ENCODE measurements around the gene CREB3L2. TPM values are rescaled to one million over a fixed set of nuclear protein-coding genes. Genes with fewer than 3 reads are reported as not detected.

Gene CREB3L2
- total RNA-seq, 1 donor from 2014 or later: 175 TPM

DNA sequence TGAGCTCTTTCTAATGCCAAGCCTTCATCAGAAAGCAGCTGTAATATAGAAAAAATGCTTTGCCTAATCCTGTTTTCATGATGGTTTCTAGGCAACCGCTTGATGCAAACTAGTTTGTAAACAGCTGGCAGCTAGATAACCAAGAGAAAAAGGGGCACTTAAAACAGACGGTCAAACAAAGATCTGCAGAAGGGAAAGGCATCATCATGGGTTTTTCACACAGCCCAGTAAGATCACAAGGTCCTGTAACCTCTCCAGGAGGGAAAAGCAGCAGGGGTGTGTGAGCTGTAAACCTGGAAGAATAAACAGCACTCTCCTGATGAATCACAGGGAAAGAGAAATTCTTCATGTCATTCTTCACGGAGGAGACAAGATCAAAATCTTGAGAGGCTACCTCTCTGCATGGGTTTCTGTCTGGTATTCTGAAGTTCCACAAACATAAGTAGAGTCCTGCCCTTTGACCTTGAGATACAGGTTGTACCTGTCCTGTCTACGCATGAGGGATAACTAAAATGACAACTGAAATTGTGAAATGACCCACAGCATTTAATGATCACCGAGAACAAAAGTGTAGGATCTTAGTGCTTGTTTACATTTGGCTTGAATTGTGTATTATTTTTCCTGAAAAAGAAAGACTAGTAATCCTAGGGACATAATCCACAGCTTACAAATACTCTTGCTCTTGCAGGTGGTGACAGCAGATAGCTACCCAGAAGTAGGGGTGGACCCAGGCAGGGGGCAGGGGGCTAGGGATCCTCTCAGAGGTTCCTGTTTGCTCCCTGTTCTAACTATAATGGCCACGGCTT, 48.0 kb downstream of the CREB3L2 start:
- no peak for DNase-seq (ENCODE audit: low spot score)

DNA sequence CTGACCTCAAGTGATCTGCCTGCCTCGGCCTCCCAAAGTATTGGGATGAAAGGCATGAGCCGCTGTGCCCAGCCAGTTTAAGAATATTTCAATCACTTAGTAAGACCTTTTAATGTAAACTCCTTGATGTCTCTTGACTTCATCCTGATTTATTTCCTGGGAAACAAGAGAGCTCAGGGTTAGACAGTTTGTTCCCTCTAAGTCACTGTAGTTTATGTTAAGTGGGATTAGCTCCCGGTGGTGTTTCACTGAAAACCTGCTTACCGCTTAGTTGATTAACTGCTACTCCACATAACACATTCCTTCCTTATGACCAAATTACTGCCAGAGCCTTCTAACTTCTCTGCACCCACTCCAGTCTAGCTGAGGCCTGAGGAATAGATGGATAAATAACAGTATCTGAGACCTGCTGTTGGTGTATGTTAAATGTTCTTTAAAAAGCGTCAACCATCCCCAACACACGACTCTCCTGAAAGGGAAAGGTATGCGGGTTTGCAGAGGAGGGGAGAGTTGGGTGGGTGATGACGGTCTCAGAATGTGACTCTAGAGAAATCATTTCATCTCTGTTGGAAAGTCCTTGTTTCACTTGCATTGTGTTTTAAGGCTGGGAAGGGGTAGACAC, 48.7 kb downstream of the CREB3L2 start:
- DNase-seq (ENCODE audit: low spot score): no peak

DNA sequence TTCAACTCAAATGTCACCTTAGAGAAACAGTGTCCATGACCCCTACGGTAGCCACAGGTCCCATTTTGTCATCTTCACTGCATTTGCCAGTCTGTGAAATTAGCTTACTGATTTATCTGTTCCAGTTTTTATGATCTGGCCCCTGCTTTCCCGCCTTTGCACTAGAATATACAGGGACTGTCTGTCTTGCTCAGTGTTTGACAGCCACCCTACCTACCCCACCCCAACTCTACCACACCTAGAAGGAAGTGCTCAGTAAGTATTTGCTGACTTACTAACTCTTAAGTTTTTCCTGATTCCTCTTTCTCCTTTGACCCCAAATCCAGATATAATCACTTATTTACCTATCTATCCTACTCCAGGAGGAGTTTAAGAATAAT, 49.5 kb downstream of the CREB3L2 start:
- no peak for DNase-seq (ENCODE audit: low spot score)

GRCh38 chr7:137951700-137952425, 50.0 kb downstream of the CREB3L2 start:
- DNase-seq (ENCODE audit: low spot score): no peak

GRCh38 chr7:137950967-137951366, 50.9 kb downstream of the CREB3L2 start:
- DNase-seq (ENCODE audit: low spot score): no peak

- DNase-seq (ENCODE audit: low spot score): no peak
Measured at GRCh38 chr7:137950263-137950621, 51.6 kb downstream of the CREB3L2 start.

GRCh38 chr7:137949416-137950262, 52.2 kb downstream of the CREB3L2 start:
- DNase-seq (ENCODE audit: low spot score): no peak

DNA sequence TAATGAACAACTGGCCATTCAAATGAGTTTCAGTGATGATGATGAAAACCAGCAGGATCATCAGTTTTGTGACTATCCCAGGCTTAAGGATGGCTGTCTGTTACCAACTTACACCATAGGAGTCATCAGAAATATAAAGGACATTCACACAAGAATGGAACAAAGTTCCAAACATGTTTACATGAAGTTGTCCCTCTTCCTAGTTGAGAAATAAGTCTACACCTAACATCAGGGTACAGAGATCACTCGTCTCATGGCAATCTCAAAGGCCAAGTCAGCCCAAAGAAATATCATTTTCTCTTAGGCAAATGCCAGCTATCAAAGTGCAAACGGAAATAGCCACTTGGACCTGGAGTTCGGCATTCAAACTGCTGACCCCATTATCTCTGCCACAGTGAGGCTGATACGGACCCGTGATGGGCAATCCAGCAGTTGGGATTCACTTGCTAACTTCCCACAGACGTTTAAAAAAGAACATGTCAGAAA, 53.0 kb downstream of the CREB3L2 start:
- DNase-seq (ENCODE audit: low spot score): no peak

DNA sequence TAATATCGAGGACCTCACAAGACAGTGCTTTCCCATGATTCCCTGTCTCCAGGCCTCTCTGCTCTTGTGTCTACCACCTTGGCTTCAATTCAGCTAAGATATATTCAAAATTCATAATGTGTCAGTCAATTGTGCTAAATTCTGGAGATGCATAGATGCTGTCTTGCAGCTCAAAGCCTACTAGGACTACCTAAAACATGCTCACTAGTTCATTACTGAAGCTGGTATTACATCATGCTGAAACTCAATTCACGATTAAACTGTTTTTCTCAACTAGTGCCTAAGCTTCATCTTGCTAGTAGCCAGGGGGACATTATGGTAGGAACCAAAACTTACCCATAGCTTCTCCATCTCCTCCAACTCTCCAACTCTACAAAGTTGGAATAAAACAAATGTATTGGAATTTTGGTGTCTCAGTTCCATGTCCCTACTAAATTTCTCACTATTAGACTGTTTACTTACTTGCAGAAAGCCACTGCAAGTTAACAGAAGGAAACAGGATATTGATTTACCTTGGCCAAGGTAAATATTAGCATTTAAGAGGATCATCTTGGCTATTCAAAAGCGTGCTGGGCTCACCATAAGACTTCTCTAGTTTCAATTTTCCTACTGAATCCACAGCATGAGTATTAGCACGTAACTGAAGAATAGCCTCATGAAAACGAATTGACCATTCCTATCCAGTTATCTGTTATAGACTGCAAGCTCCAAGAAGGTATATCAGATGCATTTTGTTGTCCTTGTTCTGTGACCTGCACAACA, 53.6 kb downstream of the CREB3L2 start:
- DNase-seq (ENCODE audit: low spot score): no peak

DNA sequence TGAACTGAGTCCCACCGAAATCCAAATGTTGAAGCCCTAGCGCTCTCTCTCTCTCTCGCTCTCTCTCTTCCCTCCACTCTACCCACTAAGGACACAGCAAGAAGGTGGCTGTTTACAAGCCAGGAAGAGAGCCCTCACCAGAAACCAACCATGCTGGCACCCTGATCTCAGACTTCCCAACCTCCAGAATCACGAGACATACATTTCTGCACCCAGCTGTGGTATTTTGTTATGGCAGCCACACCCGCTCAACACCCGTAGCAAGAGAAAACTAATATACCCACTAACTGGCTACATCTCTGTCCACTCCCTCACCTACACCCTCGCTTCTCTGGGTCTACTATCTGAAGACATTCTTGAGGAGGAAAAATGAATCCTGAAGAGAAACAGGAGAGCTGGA, 54.8 kb downstream of the CREB3L2 start:
- no peak for DNase-seq (ENCODE audit: low spot score)

GRCh38 chr7:137946011-137946410, 55.9 kb downstream of the CREB3L2 start:
- DNase-seq (ENCODE audit: low spot score): no peak

GRCh38 chr7:137944168-137944567, 57.7 kb downstream of the CREB3L2 start:
- DNase-seq (ENCODE audit: low spot score): no peak

DNA sequence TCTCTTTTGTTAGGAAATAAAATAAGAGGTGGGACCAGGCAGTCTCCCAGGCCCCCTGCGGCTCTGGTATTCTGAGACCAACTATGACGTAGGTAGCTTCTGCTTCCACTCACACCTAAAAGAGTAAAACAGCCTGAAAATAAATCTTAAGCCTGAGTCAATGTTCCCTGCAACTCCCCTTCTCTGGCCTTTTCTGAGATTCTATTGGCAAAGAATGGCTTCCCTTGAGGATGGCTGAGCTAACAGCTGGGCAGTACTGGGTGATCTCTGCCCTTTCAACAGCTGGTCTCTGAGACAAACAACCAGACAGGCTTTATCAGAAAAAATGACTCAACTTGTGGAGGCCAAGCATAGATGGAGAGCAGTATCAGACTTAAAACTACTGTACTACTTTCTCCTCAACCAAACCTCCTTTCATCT, 58.7 kb downstream of the CREB3L2 start:
- no peak for DNase-seq (ENCODE audit: low spot score)

GRCh38 chr7:137942484-137943115, 59.3 kb downstream of the CREB3L2 start:
- no peak for DNase-seq (ENCODE audit: low spot score)

DNA sequence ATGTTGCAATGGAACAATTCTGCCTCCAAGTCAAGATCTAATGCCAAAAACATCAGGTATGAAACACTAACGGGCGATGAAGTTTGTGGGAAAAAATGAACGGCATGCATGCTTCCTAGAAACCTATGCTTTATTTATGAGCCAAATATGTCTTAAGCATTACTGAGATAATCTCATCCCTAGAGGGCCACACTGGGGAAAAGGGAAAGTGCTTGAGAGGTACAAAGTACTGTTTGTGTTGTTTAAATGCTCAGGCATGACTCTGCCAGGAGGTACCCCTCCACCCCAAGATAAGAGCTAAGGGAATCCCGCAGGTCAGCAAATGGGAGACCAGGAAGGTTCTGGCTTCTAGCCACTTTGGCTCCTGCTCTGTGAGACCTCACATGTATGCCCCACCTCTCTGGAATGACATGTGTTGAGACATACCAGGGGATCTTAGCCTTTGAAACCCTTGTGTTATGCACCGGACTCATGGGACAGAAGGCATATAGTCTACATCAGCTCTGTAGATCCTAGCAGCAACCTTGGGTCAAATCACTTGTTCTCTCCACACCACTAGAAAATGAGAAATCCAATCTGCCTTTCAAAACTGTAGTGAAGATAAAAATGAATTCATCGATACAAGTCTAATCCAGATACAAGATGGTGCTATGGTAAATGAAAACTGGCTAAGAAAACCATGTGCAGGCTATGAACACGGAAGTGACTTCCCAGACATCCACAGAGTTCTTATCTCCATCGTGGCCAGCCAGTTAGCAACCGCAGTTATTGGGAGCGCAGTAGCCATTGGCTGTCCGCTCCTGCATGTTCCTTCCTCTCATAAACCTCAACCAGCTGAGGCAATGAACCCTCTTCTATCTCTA, 61.0 kb downstream of the CREB3L2 start:
- DNase-seq (ENCODE audit: low spot score): no peak

DNA sequence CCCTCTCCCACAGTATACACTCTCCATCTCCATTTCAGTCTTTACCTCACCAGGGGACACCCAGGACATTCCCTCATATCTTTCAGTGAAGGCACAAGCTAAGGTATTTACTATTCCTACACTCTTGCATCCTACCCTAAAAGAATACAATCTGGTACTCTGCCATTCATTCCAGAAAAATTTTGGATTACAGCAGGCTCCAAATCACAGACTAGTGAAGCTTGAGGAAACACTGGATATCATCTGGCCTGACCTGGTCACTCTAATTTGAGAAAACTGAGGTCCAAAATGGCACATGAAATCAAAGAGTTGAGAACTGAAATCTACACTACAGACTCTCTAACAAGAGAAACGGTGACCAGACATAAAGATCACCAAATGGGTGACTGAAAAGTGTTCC, 61.7 kb downstream of the CREB3L2 start:
- DNase-seq (ENCODE audit: low spot score): no peak

DNA sequence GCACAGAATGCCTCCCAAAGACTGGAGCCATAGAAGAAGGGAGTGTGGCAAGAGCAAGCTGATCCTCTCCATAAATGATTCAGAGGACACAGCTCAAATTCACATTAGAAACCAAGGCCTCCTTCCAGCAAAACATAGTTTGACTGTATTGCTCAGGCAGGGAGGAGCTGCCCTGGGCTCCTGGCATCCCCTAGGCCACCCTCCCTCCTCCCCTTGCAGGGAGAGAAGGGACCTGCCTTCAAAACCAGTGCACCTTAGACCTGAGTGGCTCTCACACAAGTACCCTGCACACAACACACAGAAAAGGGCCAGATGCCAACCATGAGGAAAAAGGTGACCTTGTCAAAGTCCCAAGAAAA, 64.7 kb downstream of the CREB3L2 start:
- no peak for DNase-seq (ENCODE audit: low spot score)

DNA sequence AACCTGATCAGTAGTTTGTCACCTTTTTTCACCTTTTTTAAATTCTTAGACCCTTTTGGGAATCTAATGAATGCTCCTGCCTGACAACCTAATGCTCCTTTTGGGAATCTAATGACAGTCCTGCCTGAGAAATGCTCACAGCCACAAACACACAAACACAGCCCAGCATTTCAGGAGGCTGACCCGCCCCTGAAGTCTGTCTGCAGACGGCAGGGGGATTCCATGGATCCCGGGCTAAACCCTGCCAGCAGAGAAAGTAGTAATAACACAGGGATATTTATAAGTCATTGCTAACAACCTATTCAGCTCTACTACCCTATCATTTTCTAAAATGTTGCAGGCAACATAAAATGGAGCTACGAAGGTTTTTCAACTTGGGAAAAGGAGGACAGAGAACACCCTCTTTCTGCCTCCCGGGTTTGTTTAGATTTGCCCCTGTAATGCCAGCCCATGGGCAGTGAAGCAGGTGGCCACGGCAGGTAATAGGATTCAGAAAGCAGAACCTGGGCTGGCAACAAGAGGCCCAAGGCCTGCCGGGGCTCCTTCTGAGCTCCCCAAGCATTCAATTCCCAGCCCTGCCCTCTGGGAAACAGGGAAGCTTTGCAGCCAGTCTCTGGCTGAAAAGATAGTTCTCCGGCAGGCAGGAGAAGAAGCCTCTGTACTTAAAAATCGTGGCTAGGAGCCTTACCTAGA, 65.2 kb downstream of the CREB3L2 start:
- no peak for DNase-seq (ENCODE audit: low spot score)
